ENCODE results near the gene CCL2.

Gene CCL2

DNA sequence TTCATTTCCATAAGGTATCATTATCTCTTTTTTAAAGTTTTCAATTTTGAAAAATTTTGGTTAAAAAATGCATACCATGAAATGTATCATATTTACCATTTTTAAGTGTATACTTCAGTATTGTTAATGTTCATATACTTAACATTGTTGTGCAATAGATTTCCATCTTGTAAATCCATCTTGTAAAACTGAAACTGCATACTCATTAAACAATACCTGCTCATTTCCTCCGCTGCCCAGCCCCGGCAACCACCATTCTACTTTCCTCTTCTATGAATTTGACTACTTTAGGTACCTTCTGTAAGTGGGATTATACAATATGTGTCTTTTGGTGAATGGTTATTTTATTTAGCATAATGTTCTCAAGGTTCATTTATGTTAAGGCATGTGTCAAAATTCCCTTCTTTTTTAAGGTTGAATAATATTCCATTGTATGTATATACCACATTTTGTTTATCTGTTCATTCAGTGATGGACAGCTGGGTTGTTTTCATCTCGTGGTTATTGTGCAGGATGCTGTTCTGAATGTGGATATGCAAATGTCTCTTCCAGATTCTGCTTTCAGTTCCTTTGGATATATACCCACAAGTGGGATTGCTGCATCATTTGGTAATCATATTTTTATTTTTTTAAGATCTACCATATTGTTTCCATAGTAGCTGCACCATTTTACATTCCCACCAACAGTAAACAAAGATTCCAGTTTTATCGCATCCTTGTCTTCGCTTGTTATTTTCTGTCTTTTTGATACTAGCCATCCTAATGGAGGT, 6.7 kb downstream of the CCL2 start:
- Histone ChIP-seq H3K9me3 (no peaks in the 10 kb centered on the region), H3K36me3 (no peaks in the 10 kb centered on the region), H3K27ac (no peak overlapping the region), H3K4me3 (ENCODE audit: low read depth in 1 of 2, low read length in 1 of 2) (no peak overlapping the region), H3K4me1 (ENCODE audit: control insufficient read depth in 1 of 2, insufficient read depth in 1 of 2, low read depth in 1 of 2, low read length in 1 of 2) (no peaks in the 10 kb centered on the region), H3K27me3 (no peaks in the 10 kb centered on the region)
- TF ChIP-seq, protein P1, sequence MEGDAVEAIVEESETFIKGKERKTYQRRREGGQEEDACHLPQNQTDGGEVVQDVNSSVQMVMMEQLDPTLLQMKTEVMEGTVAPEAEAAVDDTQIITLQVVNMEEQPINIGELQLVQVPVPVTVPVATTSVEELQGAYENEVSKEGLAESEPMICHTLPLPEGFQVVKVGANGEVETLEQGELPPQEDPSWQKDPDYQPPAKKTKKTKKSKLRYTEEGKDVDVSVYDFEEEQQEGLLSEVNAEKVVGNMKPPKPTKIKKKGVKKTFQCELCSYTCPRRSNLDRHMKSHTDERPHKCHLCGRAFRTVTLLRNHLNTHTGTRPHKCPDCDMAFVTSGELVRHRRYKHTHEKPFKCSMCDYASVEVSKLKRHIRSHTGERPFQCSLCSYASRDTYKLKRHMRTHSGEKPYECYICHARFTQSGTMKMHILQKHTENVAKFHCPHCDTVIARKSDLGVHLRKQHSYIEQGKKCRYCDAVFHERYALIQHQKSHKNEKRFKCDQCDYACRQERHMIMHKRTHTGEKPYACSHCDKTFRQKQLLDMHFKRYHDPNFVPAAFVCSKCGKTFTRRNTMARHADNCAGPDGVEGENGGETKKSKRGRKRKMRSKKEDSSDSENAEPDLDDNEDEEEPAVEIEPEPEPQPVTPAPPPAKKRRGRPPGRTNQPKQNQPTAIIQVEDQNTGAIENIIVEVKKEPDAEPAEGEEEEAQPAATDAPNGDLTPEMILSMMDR (IDR thresholded peaks at IDR 0.05) = no peak

DNA sequence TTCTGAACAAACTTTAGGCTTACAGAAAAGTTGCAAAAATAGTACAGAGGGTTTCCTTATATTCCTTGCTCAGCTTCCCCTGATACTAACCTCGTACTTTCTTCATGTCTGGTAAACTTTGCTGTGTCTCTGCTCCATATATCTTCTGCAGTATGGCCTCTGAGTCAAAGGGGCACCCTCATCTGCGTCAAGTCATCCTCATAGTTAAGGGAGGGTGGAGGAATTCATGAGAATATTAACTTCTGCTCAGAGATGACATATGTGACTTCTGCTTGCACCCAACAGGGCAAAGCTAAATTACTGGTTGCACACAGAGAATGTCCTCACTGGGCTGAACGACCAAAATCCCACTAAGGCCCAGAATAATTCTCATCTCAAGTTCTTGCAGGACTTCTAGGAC, 10.6 kb downstream of the CCL2 start:
- TF ChIP-seq, protein P1 (IDR thresholded peaks at IDR 0.05) = no peak
- H3K4me3 ChIP-seq (ENCODE audit: low read depth in 1 of 2, low read length in 1 of 2) = no peak overlapping the region
- H3K27me3 ChIP-seq = peaks cover 8% of the 10 kb centered on the region
- H3K36me3 ChIP-seq = no peaks in the 10 kb centered on the region
- no peaks in the 10 kb centered on the region for H3K4me1 ChIP-seq (ENCODE audit: control insufficient read depth in 1 of 2, insufficient read depth in 1 of 2, low read depth in 1 of 2, low read length in 1 of 2)
- H3K9me3 ChIP-seq = no peaks in the 10 kb centered on the region
- no peak overlapping the region for H3K27ac ChIP-seq

DNA sequence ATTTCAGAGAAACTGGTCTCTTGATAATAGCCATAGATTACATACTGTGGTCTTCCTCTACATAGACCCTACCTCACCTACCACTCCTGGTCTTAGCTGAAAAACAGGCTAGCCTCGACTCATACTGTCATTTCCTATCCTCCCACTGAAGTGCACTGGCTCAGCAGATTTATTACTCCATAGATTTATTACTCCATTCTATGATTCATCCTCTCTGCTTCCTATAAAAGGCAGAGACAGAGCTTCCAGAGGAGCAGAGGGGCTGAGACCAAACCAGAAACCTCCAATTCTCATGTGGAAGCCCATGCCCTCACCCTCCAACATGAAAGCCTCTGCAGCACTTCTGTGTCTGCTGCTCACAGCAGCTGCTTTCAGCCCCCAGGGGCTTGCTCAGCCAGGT, 14.9 kb downstream of the CCL2 start, which contains the start of gene CCL7:
TSS of gene CCL7 (plus strand) at position 253 of the 400 bp plus-strand sequence. CDS start at position 323, 70 bp downstream.
- Histone ChIP-seq H3K36me3 (no peaks in the 10 kb centered on the region), H3K9me3 (no peaks in the 10 kb centered on the region), H3K27me3 (peaks cover 13% of the 10 kb centered on the region), H3K4me1 (ENCODE audit: control insufficient read depth in 1 of 2, insufficient read depth in 1 of 2, low read depth in 1 of 2, low read length in 1 of 2) (peaks cover 0 to 6% of the 10 kb centered on the region in 2 experiments), H3K27ac (no peak within 1 kb of the TSS), H3K4me3 (ENCODE audit: low read depth in 1 of 2, low read length in 1 of 2) (no peak within 1 kb of the TSS)
- TF ChIP-seq, protein P1 (IDR thresholded peaks at IDR 0.05) = no peak

DNA sequence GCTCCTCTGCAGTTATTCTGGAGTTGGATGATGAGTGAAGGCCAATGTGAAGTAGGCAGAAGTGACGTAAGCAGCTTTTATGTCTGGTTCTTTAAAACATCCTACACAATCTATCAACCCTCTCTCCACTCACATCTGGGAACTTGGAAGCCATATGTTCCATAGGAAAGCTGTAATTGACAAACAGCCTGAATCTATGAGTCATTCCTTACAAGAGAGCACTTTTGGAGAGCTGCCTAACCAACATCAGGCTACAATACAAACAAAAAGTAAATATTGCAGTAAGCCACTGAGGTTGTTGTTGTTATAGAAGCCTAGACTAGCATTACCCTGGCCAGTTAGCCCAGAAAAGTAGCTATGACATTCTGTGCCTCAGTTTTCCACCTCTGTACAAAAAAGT, 20.8 kb downstream of the CCL2 start:
- Histone ChIP-seq H3K4me1 (ENCODE audit: control insufficient read depth in 1 of 2, insufficient read depth in 1 of 2, low read depth in 1 of 2, low read length in 1 of 2) (peaks cover 0 to 6% of the 10 kb centered on the region in 2 experiments), H3K9me3 (no peaks in the 10 kb centered on the region), H3K27ac (no peak overlapping the region), H3K36me3 (no peaks in the 10 kb centered on the region), H3K4me3 (ENCODE audit: low read depth in 1 of 2, low read length in 1 of 2) (no peak overlapping the region), H3K27me3 (peaks cover 5% of the 10 kb centered on the region)
- TF ChIP-seq, protein P1 (IDR thresholded peaks at IDR 0.05) = no peak

DNA sequence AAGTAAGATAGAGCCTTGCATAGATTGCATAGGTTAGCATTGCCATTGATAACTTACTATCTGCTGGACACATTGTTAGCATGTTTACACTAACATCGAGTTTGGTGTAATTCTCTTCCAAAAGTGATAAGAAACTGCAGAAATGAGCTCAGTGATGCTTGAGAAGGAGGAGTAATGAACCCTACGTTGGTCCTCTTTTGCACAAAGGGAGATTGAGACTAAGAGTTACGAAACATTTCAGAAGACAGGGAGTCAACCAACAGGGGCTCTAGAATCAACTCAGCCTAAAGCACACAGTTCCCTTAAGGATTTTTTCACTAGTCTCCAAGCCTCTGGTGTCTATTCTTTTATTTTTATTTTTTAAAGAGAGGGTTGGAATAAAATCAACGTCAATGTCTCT, 21.7 kb downstream of the CCL2 start:
- H3K36me3 ChIP-seq = no peaks in the 10 kb centered on the region
- H3K9me3 ChIP-seq = no peaks in the 10 kb centered on the region
- TF ChIP-seq, protein P1 (IDR thresholded peaks at IDR 0.05) = no peak
- H3K27me3 ChIP-seq = peaks cover 5% of the 10 kb centered on the region
- peaks cover 0 to 6% of the 10 kb centered on the region in 2 experiments for H3K4me1 ChIP-seq (ENCODE audit: control insufficient read depth in 1 of 2, insufficient read depth in 1 of 2, low read depth in 1 of 2, low read length in 1 of 2)
- H3K4me3 ChIP-seq (ENCODE audit: low read depth in 1 of 2, low read length in 1 of 2) = no peak overlapping the region
- no peak overlapping the region for H3K27ac ChIP-seq

Measured in neutrophil (primary cell).